ENCODE measurements around the gene TBCK. TPM values are rescaled to one million over a fixed set of nuclear protein-coding genes. Genes with fewer than 3 reads are reported as not detected.
"Not testable (repeated sequence)": the region's sequence is repeated elsewhere in the genome, so short reads cannot be mapped to it uniquely, and the experiment has no call there.

TBCK gene
- polyA plus RNA-seq, 1 donor: 22.3 TPM

GRCh38 chr4:106111778-106112469 lies 204.1 kb downstream of the TBCK start:
- not testable (repeated sequence) for DNase-seq

GRCh38 chr4:106109929-106110328 lies 206.1 kb downstream of the TBCK start:
- no peak for DNase-seq

- no peak for DNase-seq
Observed at GRCh38 chr4:106105697-106106096, 210.3 kb downstream of the TBCK start.

GRCh38 chr4:106104276-106104675 lies 211.7 kb downstream of the TBCK start:
- no peak for DNase-seq

GRCh38 chr4:106096454-106096853 lies 219.6 kb downstream of the TBCK start:
- DNase-seq: no peak

GRCh38 chr4:106095408-106095807 lies 220.6 kb downstream of the TBCK start:
- no peak for DNase-seq

- no peak for DNase-seq
Observed at GRCh38 chr4:106092361-106093040, 223.5 kb downstream of the TBCK start.

GRCh38 chr4:106090826-106091225 lies 225.2 kb downstream of the TBCK start:
- no peak for DNase-seq

GRCh38 chr4:106083065-106083464 lies 232.9 kb downstream of the TBCK start:
- DNase-seq: no peak

GRCh38 chr4:106080376-106080775 lies 235.6 kb downstream of the TBCK start:
- DNase-seq: no peak

- DNase-seq: no peak
Observed at GRCh38 chr4:106079616-106080015, 236.4 kb downstream of the TBCK start.

GRCh38 chr4:106065018-106065417 lies 251.0 kb downstream of the TBCK start:
- no peak for DNase-seq

- DNase-seq: no peak
Observed at GRCh38 chr4:106063009-106063408, 253.0 kb downstream of the TBCK start.

- DNase-seq: no peak
Observed at GRCh38 chr4:106062452-106062875, 253.5 kb downstream of the TBCK start.

GRCh38 chr4:106058921-106059320 lies 257.1 kb downstream of the TBCK start:
- DNase-seq: no peak

GRCh38 chr4:106056914-106057313 lies 259.1 kb downstream of the TBCK start:
- DNase-seq: no peak

- no peak for DNase-seq
Observed at GRCh38 chr4:106051514-106051913, 264.5 kb downstream of the TBCK start.

GRCh38 chr4:106049490-106049889 lies 266.5 kb downstream of the TBCK start:
- no peak for DNase-seq

GRCh38 chr4:106048250-106048971 lies 267.6 kb downstream of the TBCK start:
- no peak for DNase-seq

- DNase-seq: no peak
Observed at GRCh38 chr4:106046083-106046482, 269.9 kb downstream of the TBCK start.

GRCh38 chr4:106041294-106042002 lies 274.6 kb downstream of the TBCK start:
- DNase-seq: no peak

GRCh38 chr4:106039796-106040195 lies 276.2 kb downstream of the TBCK start:
- DNase-seq: no peak

- DNase-seq: no peak
Observed at GRCh38 chr4:106038908-106039307, 277.1 kb downstream of the TBCK start.

All from hindlimb muscle (tissue), 1 donor.